OCI-LY7 (cell line): ENCODE measurements around the gene DBNDD2. TPM values are rescaled to one million over a fixed set of nuclear protein-coding genes. Genes with fewer than 3 reads are reported as not detected.

Experiments used
- BruUV-seq: library from RNA; stranded (reverse); fragments of 400-500 nt; replicated peaks from 2 replicates; lab custom pipeline; 2021; lab: Mats Ljungman, UMichigan
- CTCF ChIA-PET: fragments of 300-600 bp; sonication (Branson Sonifier 250); formaldehyde crosslinking; loops from one replicate; lab custom pipeline; 2022; ENCODE audit warnings: antibody characterized with exemption; ENCODE audit not compliant: unreplicated experiment; lab: Charles Lee
- POLR2A ChIA-PET: fragments of 300-600 bp; sonication (Branson Sonifier 250); formaldehyde crosslinking; loops from one replicate; lab custom pipeline; 2022; ENCODE audit warnings: antibody characterized with exemption; lab: Charles Lee
- DNase-seq: peaks from one replicate; pipeline ENCODE4 v3.0.0-alpha.2; 2015; ENCODE audit warnings: low spot score
- H2AFZ ChIP-seq: fragments of 200-600 bp; sonication (generic), shearing (Covaris generic); 2 replicates; pipeline ENCODE4 v1.6.1; 2014; ENCODE audit warnings: mild to moderate bottlenecking, antibody characterized with exemption, low read length, moderate library complexity
- H3K27ac ChIP-seq: fragments of 200-600 bp; sonication (generic); 2 replicates; pipeline ENCODE4 v1.5.1; 2014; ENCODE audit warnings: mixed run types, low read depth, mild to moderate bottlenecking, moderate library complexity, low read length, inconsistent platforms; ENCODE audit not compliant: poor library complexity, severe bottlenecking
- H3K36me3 ChIP-seq: fragments of 200-600 bp; sonication (generic); 2 replicates; pipeline ENCODE4 v1.6.1; 2014; ENCODE audit warnings: mild to moderate bottlenecking, antibody characterized with exemption, low read length, moderate library complexity, mixed read lengths; ENCODE audit not compliant: insufficient read depth
- H3K4me1 ChIP-seq: fragments of 200-600 bp; sonication (generic); 2 replicates; pipeline ENCODE4 v1.5.1; 2014; ENCODE audit warnings: mild to moderate bottlenecking, low read length; ENCODE audit not compliant: insufficient read depth, poor library complexity, severe bottlenecking
- H3K4me2 ChIP-seq: fragments of 200-600 bp; sonication (generic); 2 replicates; pipeline ENCODE4 v1.6.1; 2014; ENCODE audit warnings: mild to moderate bottlenecking, low read length
- H3K4me3 ChIP-seq: fragments of 200-600 bp; sonication (generic); 2 replicates; pipeline ENCODE4 v1.5.1; 2014; ENCODE audit warnings: mild to moderate bottlenecking, low read depth, low read length; ENCODE audit not compliant: poor library complexity, severe bottlenecking
- H3K79me2 ChIP-seq: fragments of 200-600 bp; sonication (generic); 2 replicates; pipeline ENCODE4 v1.6.1; 2016; ENCODE audit warnings: low read depth, mild to moderate bottlenecking, low read length, moderate library complexity, mixed read lengths; ENCODE audit not compliant: insufficient read depth
- H3K9me2 ChIP-seq: fragments of 200-600 bp; sonication (generic); 2 replicates; pipeline ENCODE4 v1.6.1; 2016; ENCODE audit warnings: mild to moderate bottlenecking, low read length, mixed read lengths; ENCODE audit not compliant: insufficient read depth
- H3K9me3 ChIP-seq: fragments of 200-600 bp; sonication (generic); 2 replicates; pipeline ENCODE4 v1.6.1; 2014; ENCODE audit warnings: mild to moderate bottlenecking, mixed run types, low read length, mixed read lengths
- H4K20me1 ChIP-seq: fragments of 200-600 bp; sonication (generic); 2 replicates; pipeline ENCODE4 v1.6.1; 2014; ENCODE audit warnings: mild to moderate bottlenecking, antibody characterized with exemption, low read length, moderate library complexity, mixed read lengths; ENCODE audit not compliant: insufficient read depth
- EZH2phosphoT487 ChIP-seq: fragments of 200-600 bp; sonication (generic); IDR thresholded peaks from 2 replicates; pipeline ENCODE4 v1.6.1; 2018; ENCODE audit warnings: low read depth, borderline replicate concordance, mild to moderate bottlenecking, mixed run types, antibody characterized with exemption, low read length, moderate library complexity, mixed read lengths
- intact Hi-C: fragments of 100-400 bp; cut with micrococcal nuclease; formaldehyde crosslinking; loops from one replicate; pipeline ENCODE4 v1.10.0; 2022; ENCODE audit not compliant: unreplicated experiment
- total RNA-seq, 2 experiments: library from RNA; depleted of rRNA in 1 of 2; stranded (reverse); fragments of >200 nt in 1 of 2; shearing (Covaris generic) in 1 of 2; gene quantifications; 2 replicates each; pipeline ENCODE4 v1.2.3, GENCODE V29; 2014 to 2022
- TF ChIP-seq, protein P1 (sequence below): fragments of 200-600 bp; sonication (generic); conservative IDR thresholded peaks from 2 replicates; pipeline ENCODE4 v1.5.1; 2014; ENCODE audit warnings: mild to moderate bottlenecking, antibody characterized with exemption, low read length, moderate library complexity, mixed read lengths

Gene DBNDD2
- total RNA-seq, 2 experiments from 2014 or later: 0.57 TPM; not detected in 1

DNA sequence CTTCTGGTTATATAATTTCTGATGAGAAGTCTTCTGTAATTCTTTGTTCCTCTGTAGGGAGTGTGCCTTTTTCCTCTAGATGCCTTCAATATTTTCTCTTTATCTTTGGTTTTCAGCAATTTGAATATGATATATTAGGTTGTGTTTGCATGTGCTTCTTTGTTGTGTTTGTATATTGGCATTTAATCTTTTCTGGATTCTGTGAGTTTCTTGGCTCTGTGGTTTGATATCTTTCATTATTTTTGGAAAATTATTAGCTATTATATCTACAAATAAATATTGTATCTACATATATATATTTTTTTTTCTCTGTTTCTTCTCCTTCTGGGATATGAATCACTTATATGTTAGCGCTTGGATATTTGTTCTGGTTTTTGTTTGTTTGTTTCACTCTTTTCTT lies 9.1 kb upstream of the DBNDD2 start:
- ChIA-PET POLR2A (no interaction called here), CTCF (no interaction called here)
- TF ChIP-seq, protein P1, sequence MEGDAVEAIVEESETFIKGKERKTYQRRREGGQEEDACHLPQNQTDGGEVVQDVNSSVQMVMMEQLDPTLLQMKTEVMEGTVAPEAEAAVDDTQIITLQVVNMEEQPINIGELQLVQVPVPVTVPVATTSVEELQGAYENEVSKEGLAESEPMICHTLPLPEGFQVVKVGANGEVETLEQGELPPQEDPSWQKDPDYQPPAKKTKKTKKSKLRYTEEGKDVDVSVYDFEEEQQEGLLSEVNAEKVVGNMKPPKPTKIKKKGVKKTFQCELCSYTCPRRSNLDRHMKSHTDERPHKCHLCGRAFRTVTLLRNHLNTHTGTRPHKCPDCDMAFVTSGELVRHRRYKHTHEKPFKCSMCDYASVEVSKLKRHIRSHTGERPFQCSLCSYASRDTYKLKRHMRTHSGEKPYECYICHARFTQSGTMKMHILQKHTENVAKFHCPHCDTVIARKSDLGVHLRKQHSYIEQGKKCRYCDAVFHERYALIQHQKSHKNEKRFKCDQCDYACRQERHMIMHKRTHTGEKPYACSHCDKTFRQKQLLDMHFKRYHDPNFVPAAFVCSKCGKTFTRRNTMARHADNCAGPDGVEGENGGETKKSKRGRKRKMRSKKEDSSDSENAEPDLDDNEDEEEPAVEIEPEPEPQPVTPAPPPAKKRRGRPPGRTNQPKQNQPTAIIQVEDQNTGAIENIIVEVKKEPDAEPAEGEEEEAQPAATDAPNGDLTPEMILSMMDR: no peak
- TF ChIP-seq EZH2phosphoT487: no peak
- Histone ChIP-seq H3K9me2 (no peaks in the 10 kb centered on the region), H3K9me3 (peaks cover 24% of the 10 kb centered on the region), H3K79me2 (no peaks in the 10 kb centered on the region), H3K4me1 (no peaks in the 10 kb centered on the region), H3K4me3 (no peak overlapping the region), H2AFZ (no peak overlapping the region), H4K20me1 (no peaks in the 10 kb centered on the region), H3K27ac (no peak overlapping the region), H3K4me2 (no peak overlapping the region), H3K36me3 (no peaks in the 10 kb centered on the region; the same call in 1 of the 2 replicates)
- intact Hi-C loops: no loop called here
- BruUV-seq: no TSS peak
- DNase-seq: no peak

GRCh38 chr20:45400346-45401031 lies 7.6 kb upstream of the DBNDD2 start:
- H3K79me2 ChIP-seq: no peaks in the 10 kb centered on the region
- no peak for DNase-seq
- no peak overlapping the region for H2AFZ ChIP-seq
- no peaks in the 10 kb centered on the region for H3K9me2 ChIP-seq
- POLR2A ChIA-PET: no interaction called here
- no peaks in the 10 kb centered on the region for H4K20me1 ChIP-seq
- H3K9me3 ChIP-seq: peaks cover 24% of the 10 kb centered on the region
- H3K4me3 ChIP-seq: no peak overlapping the region
- BruUV-seq: no TSS peak
- H3K36me3 ChIP-seq: no peaks in the 10 kb centered on the region; the same call in 1 of the 2 replicates
- CTCF ChIA-PET: no interaction called here
- H3K27ac ChIP-seq: no peak overlapping the region
- no peaks in the 10 kb centered on the region for H3K4me1 ChIP-seq
- no peak overlapping the region for H3K4me2 ChIP-seq
- intact Hi-C loops: no loop called here
- TF ChIP-seq EZH2phosphoT487: no peak
- TF ChIP-seq, protein P1: no peak

DNA sequence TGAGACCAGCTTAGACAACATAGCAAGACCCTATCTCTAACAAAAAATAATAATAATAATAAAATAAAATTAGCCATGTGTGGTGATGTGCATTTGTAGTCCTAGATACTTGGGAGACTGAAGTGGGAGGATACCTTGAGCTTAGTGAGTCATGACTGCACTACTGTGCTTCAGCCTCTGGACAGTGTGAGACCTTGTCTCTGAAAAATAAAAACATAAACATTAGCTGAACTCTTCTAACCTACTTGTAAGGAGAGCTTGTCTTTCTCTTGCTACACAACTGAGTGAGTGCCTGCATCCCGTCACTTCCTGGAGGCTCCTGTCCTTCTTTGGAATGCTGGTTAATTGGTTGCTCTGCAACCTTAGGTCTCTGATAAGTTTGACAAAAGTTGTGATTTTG lies 5.1 kb upstream of the DBNDD2 start:
- DNase-seq: no peak
- intact Hi-C loops: no loop called here
- Histone ChIP-seq H3K4me2 (no peak overlapping the region), H3K9me2 (no peaks in the 10 kb centered on the region), H3K36me3 (no peaks in the 10 kb centered on the region; the same call in 1 of the 2 replicates), H3K4me3 (no peak overlapping the region), H3K4me1 (no peaks in the 10 kb centered on the region), H2AFZ (no peak overlapping the region), H3K9me3 (peaks cover 24% of the 10 kb centered on the region), H4K20me1 (no peaks in the 10 kb centered on the region), H3K27ac (no peak overlapping the region), H3K79me2 (no peaks in the 10 kb centered on the region)
- BruUV-seq: no TSS peak
- POLR2A ChIA-PET: no interaction called here
- CTCF ChIA-PET: no interaction called here
- no peak for TF ChIP-seq EZH2phosphoT487
- TF ChIP-seq, protein P1: no peak
